Liver (tissue), 9 donors: ENCODE results near the gene GLIS1. TPM values are rescaled to one million over a fixed set of nuclear protein-coding genes. Genes with fewer than 3 reads are reported as not detected.

ENCODE experiments used
- DNase-seq: peaks from one replicate; pipeline ENCODE4 v3.0.0-alpha.2; 2017; ENCODE audit warnings: low spot score
- H3K27ac ChIP-seq, 2 donors: one replicate each; pipeline ENCODE4 v1.7.0; 2013; ENCODE audit warnings: inconsistent platforms in 2 of 2, low read length in 2 of 2, control low read depth in 1 of 2, low read depth in 1 of 2, mild to moderate bottlenecking in 1 of 2
- H3K27me3 ChIP-seq, 4 donors: one replicate each; pipeline versions ENCODE4 v1.6.1 to v1.7.0; 2013; ENCODE audit warnings: low read length in 3 of 4, inconsistent platforms in 1 of 4, mild to moderate bottlenecking in 1 of 4, moderate library complexity in 1 of 4; ENCODE audit not compliant: control insufficient read depth in 4 of 4, insufficient read depth in 4 of 4
- H3K36me3 ChIP-seq, 4 donors: one replicate each; pipeline versions ENCODE4 v1.6.1 to v1.7.0; 2013; ENCODE audit warnings: low read length in 3 of 4, mild to moderate bottlenecking in 3 of 4, low read depth in 1 of 4, moderate library complexity in 1 of 4; ENCODE audit not compliant: control insufficient read depth in 4 of 4, insufficient read depth in 3 of 4
- H3K4me1 ChIP-seq, 4 donors: one replicate each; pipeline versions ENCODE4 v1.6.1 to v1.7.0; 2013; ENCODE audit warnings: low read length in 3 of 4, mild to moderate bottlenecking in 3 of 4, moderate library complexity in 1 of 4; ENCODE audit not compliant: control insufficient read depth in 4 of 4, insufficient read depth in 4 of 4
- H3K4me3 ChIP-seq, 3 donors: one replicate each; pipeline versions ENCODE4 v1.6.1 to v1.7.0; 2013; ENCODE audit warnings: low read length in 3 of 3, control low read depth in 1 of 3, low read depth in 1 of 3, mild to moderate bottlenecking in 1 of 3
- H3K9ac ChIP-seq, 2 donors: one replicate each; pipeline ENCODE4 v1.7.0; 2013; ENCODE audit warnings: low read length in 2 of 2, mild to moderate bottlenecking in 2 of 2, moderate library complexity in 2 of 2, control low read depth in 1 of 2, low read depth in 1 of 2
- H3K9me3 ChIP-seq, 4 donors: one replicate each; pipeline versions ENCODE4 v1.6.1 to v1.7.0; 2013; ENCODE audit warnings: low read length in 3 of 4; ENCODE audit not compliant: control insufficient read depth in 4 of 4
- CTCF ChIP-seq: fragments of 150-350 bp; IDR thresholded peaks from 2 replicates; pipeline ENCODE4 v1.5.1; 2017; ENCODE audit warnings: improper control_type of control experiment, low read depth, low read length; ENCODE audit not compliant: missing input control
- EGR1 ChIP-seq, 2 donors: IDR thresholded peaks; 2 replicates each; pipeline ENCODE4 v1.6.1; 2016 to 2018; ENCODE audit warnings: antibody characterized with exemption in 2 of 2, low read depth in 2 of 2
- FOXA1 ChIP-seq: IDR thresholded peaks from 2 replicates; pipeline ENCODE4 v1.6.1; 2016; ENCODE audit warnings: antibody characterized with exemption
- FOXA2 ChIP-seq: IDR thresholded peaks from 2 replicates; pipeline ENCODE4 v1.6.1; 2016; ENCODE audit warnings: antibody characterized with exemption
- GABPA ChIP-seq, 2 donors: IDR thresholded peaks in 1 of 2; conservative IDR thresholded peaks in 1 of 2; 2 replicates each; pipeline ENCODE4 v1.6.1; 2016; ENCODE audit warnings: antibody characterized with exemption in 2 of 2, mild to moderate bottlenecking in 1 of 2, moderate library complexity in 1 of 2
- HNF4G ChIP-seq: IDR thresholded peaks from 2 replicates; pipeline ENCODE4 v1.6.1; 2016; ENCODE audit warnings: antibody characterized with exemption
- JUND ChIP-seq, 2 donors: IDR thresholded peaks; 2 replicates each; pipeline ENCODE4 v1.6.1; 2016; ENCODE audit warnings: antibody characterized with exemption in 2 of 2
- NR2F2 ChIP-seq: IDR thresholded peaks from 2 replicates; pipeline ENCODE4 v1.6.1; 2016; ENCODE audit warnings: antibody characterized with exemption
- RAD21 ChIP-seq, 2 donors: IDR thresholded peaks; 2 replicates each; pipeline ENCODE4 v1.6.1; 2016; ENCODE audit warnings: antibody characterized with exemption in 2 of 2, mild to moderate bottlenecking in 2 of 2
- REST ChIP-seq: IDR thresholded peaks from 2 replicates; pipeline ENCODE4 v1.6.1; 2016; ENCODE audit warnings: antibody characterized with exemption, mild to moderate bottlenecking
- RXRA ChIP-seq, 2 donors: IDR thresholded peaks; 2 replicates each; pipeline ENCODE4 v1.6.1; 2017 to 2018; ENCODE audit warnings: antibody characterized with exemption in 2 of 2, mild to moderate bottlenecking in 1 of 2
- SP1 ChIP-seq: IDR thresholded peaks from 2 replicates; pipeline ENCODE4 v1.6.1; 2018; ENCODE audit warnings: antibody characterized with exemption, mild to moderate bottlenecking
- YY1 ChIP-seq: IDR thresholded peaks from 2 replicates; pipeline ENCODE4 v1.6.1; 2016; ENCODE audit warnings: antibody characterized with exemption, mild to moderate bottlenecking
- WGBS: extraction: QIAGEN DNeasy Blood & Tissue Kit; methylation state at CpG from one replicate; pipeline ENCODE4 v1.1.7; 2013; 5-methylcytosine and 5-hydroxymethylcytosine counted together
- polyA plus RNA-seq, 2 donors: library from polyadenylated mRNA; stranded (reverse) in 1 of 2; unstranded in 1 of 2; fragments of 200-250 nt in 1 of 2; fragments of >200 nt in 1 of 2; fragmentation: Nextera tagmentation in 1 of 2; extraction: Ambion mirVana in 1 of 2; gene quantifications; one replicate each; pipeline versions ENCODE4 v1.2.1 to v1.2.3, GENCODE V29; 2013 to 2015
- total RNA-seq, 2 donors: library from RNA; depleted of rRNA; stranded (reverse); fragments of >200 nt; gene quantifications; one replicate each; pipeline ENCODE4 v1.2.3, GENCODE V29; 2014
- TF ChIP-seq, protein P1 (sequence below): IDR thresholded peaks from 2 replicates; pipeline ENCODE4 v1.6.1; 2016; ENCODE audit warnings: antibody characterized with exemption
- donor health status: healthy.
- donor health status: healthy.
- donor health status: healthy.
- donor health status: healthy.
- donor health status: healthy.

Gene GLIS1
- total and polyA plus RNA-seq, 4 donors, result under 0.01 to 0.05 TPM; not detected in 2

DNA sequence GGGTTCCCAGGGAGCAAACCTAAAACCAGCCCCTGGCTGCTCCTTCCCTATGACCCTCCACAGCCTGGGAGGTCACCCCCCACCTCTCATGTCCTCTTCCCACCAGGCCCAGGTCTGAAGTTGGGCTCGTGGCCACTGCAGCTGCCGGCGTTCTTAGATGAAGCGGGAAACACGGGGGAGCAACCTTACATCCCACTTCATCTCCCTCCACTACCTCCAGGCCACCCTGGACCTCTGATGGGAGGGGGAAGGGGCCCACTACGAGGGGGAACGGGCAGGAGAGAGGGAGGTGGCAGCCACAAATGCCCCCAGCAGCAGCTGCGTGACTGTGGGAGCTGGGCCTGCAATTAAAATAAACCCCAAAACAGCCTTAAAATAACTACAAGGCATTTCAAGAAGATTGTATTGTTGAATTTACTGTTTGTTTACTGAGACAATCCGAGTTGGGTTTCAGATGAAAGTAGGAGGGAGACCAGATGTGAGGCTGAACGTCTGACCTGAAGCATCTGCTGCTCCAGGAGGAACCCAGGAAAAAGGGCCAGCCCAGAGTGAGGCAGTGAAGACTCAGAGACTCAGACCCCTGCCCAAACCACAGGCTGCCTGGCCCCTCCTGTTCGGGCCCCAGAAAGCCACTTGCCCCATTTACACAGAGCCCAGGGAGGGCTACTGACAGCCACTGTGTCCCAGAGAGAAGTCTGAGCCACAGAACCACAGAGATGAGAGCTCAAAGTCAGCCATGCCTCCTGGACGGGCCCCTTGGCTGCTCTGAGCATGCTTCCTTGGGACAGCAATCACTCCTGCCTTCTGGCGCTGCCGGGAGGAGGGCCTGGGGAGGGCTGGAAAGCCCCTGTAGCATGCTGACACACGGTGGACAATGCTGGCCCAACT lies 59.8 kb downstream of the GLIS1 start:
- no peak for DNase-seq
- TF ChIP-seq RXRA (IDR thresholded peaks at IDR 0.05) (no peak), GABPA (IDR thresholded peaks at IDR 0.05 in 1 of 2, conservative IDR thresholded peaks at IDR 0.05 in 1 of 2) (no peak), JUND (IDR thresholded peaks at IDR 0.05) (no peak), EGR1 (IDR thresholded peaks at IDR 0.05; ENCODE audit: low read depth in 2 of 2) (no peak), YY1 (no peak), HNF4G (no peak), CTCF (no peak), FOXA1 (no peak), FOXA2 (no peak), RAD21 (IDR thresholded peaks at IDR 0.05) (no peak), SP1 (no peak), REST (no peak), NR2F2 (no peak)
- TF ChIP-seq, protein P1, sequence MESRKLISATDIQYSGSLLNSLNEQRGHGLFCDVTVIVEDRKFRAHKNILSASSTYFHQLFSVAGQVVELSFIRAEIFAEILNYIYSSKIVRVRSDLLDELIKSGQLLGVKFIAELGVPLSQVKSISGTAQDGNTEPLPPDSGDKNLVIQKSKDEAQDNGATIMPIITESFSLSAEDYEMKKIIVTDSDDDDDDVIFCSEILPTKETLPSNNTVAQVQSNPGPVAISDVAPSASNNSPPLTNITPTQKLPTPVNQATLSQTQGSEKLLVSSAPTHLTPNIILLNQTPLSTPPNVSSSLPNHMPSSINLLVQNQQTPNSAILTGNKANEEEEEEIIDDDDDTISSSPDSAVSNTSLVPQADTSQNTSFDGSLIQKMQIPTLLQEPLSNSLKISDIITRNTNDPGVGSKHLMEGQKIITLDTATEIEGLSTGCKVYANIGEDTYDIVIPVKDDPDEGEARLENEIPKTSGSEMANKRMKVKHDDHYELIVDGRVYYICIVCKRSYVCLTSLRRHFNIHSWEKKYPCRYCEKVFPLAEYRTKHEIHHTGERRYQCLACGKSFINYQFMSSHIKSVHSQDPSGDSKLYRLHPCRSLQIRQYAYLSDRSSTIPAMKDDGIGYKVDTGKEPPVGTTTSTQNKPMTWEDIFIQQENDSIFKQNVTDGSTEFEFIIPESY, result no peak
- 72% methylated on average over 15 of the region's 15 CpGs for WGBS
- no peak overlapping the region for H3K9ac ChIP-seq
- H3K4me3 ChIP-seq, result no peak overlapping the region
- no peaks in the 10 kb centered on the region for H3K4me1 ChIP-seq
- no peaks in the 10 kb centered on the region for H3K36me3 ChIP-seq
- no peaks in the 10 kb centered on the region for H3K9me3 ChIP-seq
- no peaks in the 10 kb centered on the region for H3K27me3 ChIP-seq
- H3K27ac ChIP-seq, result no peak overlapping the region

GRCh38 chr1:53678507-53678906 lies 60.5 kb downstream of the GLIS1 start:
- Histone ChIP-seq H3K4me1 (no peaks in the 10 kb centered on the region), H3K9me3 (no peaks in the 10 kb centered on the region), H3K36me3 (no peaks in the 10 kb centered on the region), H3K27me3 (no peaks in the 10 kb centered on the region), H3K9ac (no peak overlapping the region), H3K27ac (no peak overlapping the region), H3K4me3 (no peak overlapping the region)
- 74% methylated on average over 4 of the region's 4 CpGs for WGBS
- TF ChIP-seq HNF4G, result no peak
- no peak for TF ChIP-seq JUND (IDR thresholded peaks at IDR 0.05)
- no peak for TF ChIP-seq CTCF
- no peak for DNase-seq
